Astrocyte (in vitro differentiated cells and primary cell): ENCODE results near the gene GDE1.

Source experiments
- EZH2 ChIP-seq: IDR thresholded peaks from 2 replicates; pipeline ENCODE4 v1.6.1; 2012; ENCODE audit warnings: mild to moderate bottlenecking, low read length, inconsistent platforms; ENCODE audit not compliant: insufficient read depth
- TF ChIP-seq, protein P1 (sequence below): IDR thresholded peaks from 2 replicates; pipeline ENCODE4 v1.5.1; 2011; ENCODE audit warnings: low read depth, mild to moderate bottlenecking, inconsistent platforms, low read length, moderate library complexity; ENCODE audit not compliant: insufficient read depth

GRCh38 chr16:19488213-19488640 is 33.7 kb downstream of the GDE1 start:
- TF ChIP-seq, protein P1, sequence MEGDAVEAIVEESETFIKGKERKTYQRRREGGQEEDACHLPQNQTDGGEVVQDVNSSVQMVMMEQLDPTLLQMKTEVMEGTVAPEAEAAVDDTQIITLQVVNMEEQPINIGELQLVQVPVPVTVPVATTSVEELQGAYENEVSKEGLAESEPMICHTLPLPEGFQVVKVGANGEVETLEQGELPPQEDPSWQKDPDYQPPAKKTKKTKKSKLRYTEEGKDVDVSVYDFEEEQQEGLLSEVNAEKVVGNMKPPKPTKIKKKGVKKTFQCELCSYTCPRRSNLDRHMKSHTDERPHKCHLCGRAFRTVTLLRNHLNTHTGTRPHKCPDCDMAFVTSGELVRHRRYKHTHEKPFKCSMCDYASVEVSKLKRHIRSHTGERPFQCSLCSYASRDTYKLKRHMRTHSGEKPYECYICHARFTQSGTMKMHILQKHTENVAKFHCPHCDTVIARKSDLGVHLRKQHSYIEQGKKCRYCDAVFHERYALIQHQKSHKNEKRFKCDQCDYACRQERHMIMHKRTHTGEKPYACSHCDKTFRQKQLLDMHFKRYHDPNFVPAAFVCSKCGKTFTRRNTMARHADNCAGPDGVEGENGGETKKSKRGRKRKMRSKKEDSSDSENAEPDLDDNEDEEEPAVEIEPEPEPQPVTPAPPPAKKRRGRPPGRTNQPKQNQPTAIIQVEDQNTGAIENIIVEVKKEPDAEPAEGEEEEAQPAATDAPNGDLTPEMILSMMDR, result no peak
- no peak for TF ChIP-seq EZH2
